ENCODE results near the gene ACADSB.

DNA sequence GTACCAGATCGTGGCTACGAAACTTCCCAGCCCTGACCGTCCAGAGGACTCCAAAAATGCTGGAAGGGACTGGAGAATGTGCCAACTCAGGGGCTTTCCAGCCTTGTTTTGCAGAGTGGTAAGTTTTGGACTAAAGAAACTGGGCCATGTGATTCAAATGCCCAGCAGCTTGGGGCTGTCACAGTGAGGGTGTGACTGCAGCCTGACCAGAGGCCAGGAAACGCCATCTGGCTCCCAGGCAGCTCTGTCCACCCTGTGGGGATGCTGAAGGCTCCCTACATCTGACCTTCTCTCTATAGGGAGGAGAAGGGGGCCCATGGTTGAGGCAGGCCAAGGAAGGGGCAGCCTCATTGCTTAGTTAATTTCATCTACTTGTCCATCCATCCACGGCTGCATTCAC, 65.4 kb downstream of the ACADSB start:
- TF ChIP-seq, protein P1, sequence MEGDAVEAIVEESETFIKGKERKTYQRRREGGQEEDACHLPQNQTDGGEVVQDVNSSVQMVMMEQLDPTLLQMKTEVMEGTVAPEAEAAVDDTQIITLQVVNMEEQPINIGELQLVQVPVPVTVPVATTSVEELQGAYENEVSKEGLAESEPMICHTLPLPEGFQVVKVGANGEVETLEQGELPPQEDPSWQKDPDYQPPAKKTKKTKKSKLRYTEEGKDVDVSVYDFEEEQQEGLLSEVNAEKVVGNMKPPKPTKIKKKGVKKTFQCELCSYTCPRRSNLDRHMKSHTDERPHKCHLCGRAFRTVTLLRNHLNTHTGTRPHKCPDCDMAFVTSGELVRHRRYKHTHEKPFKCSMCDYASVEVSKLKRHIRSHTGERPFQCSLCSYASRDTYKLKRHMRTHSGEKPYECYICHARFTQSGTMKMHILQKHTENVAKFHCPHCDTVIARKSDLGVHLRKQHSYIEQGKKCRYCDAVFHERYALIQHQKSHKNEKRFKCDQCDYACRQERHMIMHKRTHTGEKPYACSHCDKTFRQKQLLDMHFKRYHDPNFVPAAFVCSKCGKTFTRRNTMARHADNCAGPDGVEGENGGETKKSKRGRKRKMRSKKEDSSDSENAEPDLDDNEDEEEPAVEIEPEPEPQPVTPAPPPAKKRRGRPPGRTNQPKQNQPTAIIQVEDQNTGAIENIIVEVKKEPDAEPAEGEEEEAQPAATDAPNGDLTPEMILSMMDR (IDR thresholded peaks at IDR 0.05; ENCODE audit: low read length) = no peak
- TF ChIP-seq EZH2 (IDR thresholded peaks at IDR 0.05; ENCODE audit: borderline replicate concordance, low read length) = no peak
